Mesothelial cell of epicardium (in vitro differentiated cells): ENCODE results near the gene SLC26A6. TPM values are rescaled to one million over a fixed set of nuclear protein-coding genes. Genes with fewer than 3 reads are reported as not detected.

ENCODE experiments used
- DNase-seq, 2 experiments: peaks; one replicate each; pipeline ENCODE4 v3.0.0; 2021; ENCODE audit warnings: low spot score in 2 of 2; ENCODE audit not compliant: unreplicated experiment in 2 of 2
- H3K27ac Mint-ChIP-seq: 2 replicates; pipeline ENCODE4 v1.8.0; 2021; ENCODE audit warnings: mixed read lengths
- H3K27me3 Mint-ChIP-seq: 2 replicates; pipeline ENCODE4 v1.8.0; 2021; ENCODE audit warnings: low read depth, mixed read lengths
- H3K36me3 Mint-ChIP-seq: 2 replicates; pipeline ENCODE4 v1.8.0; 2021; ENCODE audit warnings: mixed read lengths
- H3K4me1 Mint-ChIP-seq: 2 replicates; pipeline ENCODE4 v1.8.0; 2021; ENCODE audit warnings: mixed read lengths
- H3K4me3 Mint-ChIP-seq: 2 replicates; pipeline ENCODE4 v1.8.0; 2021; ENCODE audit warnings: mild to moderate bottlenecking, moderate library complexity, mixed read lengths
- H3K9me3 Mint-ChIP-seq: 2 replicates; pipeline ENCODE4 v1.8.0; 2021; ENCODE audit warnings: mixed read lengths
- total RNA-seq: library from RNA; stranded (reverse); gene quantifications from 3 replicates; pipeline ENCODE4 v1.2.1, GENCODE V29; 2021
- TF ChIP-seq, protein P1 (sequence below): fragments of 200-600 bp; sonication (generic); IDR thresholded peaks from one replicate; pipeline ENCODE4 v1.5.0; 2021; ENCODE audit warnings: antibody characterized with exemption; ENCODE audit not compliant: unreplicated experiment

SLC26A6 gene
- total RNA-seq, 1 donor from 2014 or later = 18.0 TPM

DNA sequence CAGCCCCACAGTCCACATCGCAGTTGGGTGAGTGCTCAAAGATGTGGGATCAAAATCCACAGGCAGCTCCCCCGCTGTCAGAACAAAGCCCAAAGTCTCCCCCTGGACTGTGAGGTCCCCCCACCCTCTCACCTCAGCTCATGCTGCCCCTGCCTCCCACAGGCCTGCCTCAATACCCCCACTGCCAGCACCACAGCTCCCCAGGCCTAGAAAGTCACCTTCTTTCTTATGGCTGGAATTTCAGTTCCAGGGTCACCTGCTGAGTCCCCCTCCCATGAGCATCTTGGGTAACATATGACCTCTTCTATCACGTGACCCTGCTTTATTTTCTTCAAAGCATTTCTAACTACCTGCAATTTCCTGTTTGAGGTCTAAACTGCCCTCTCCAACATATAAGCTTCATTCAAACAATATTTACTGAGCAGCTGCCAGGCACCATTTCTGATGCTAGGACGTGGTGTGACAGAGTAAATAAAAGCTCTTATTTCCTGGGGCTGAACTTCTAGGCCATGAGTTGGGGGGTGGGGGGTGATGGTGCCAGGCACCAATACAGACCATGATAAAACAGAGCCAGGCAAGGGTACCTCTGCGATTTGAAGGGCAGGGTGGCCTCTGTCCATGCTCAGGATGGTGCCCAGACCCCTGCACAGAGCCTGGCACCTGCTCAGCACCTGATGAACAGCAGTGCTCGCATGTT, 11.3 kb downstream of the SLC26A6 start:
- no peak overlapping the region for H3K4me3 Mint-ChIP-seq
- DNase-seq = no peak
- H3K9me3 Mint-ChIP-seq = no peaks in the 10 kb centered on the region
- H3K27me3 Mint-ChIP-seq = no peaks in the 10 kb centered on the region
- TF ChIP-seq, protein P1, sequence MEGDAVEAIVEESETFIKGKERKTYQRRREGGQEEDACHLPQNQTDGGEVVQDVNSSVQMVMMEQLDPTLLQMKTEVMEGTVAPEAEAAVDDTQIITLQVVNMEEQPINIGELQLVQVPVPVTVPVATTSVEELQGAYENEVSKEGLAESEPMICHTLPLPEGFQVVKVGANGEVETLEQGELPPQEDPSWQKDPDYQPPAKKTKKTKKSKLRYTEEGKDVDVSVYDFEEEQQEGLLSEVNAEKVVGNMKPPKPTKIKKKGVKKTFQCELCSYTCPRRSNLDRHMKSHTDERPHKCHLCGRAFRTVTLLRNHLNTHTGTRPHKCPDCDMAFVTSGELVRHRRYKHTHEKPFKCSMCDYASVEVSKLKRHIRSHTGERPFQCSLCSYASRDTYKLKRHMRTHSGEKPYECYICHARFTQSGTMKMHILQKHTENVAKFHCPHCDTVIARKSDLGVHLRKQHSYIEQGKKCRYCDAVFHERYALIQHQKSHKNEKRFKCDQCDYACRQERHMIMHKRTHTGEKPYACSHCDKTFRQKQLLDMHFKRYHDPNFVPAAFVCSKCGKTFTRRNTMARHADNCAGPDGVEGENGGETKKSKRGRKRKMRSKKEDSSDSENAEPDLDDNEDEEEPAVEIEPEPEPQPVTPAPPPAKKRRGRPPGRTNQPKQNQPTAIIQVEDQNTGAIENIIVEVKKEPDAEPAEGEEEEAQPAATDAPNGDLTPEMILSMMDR = no peak
- H3K36me3 Mint-ChIP-seq = peaks cover 13% of the 10 kb centered on the region
- no peaks in the 10 kb centered on the region for H3K4me1 Mint-ChIP-seq
- H3K27ac Mint-ChIP-seq = no peak overlapping the region

DNA sequence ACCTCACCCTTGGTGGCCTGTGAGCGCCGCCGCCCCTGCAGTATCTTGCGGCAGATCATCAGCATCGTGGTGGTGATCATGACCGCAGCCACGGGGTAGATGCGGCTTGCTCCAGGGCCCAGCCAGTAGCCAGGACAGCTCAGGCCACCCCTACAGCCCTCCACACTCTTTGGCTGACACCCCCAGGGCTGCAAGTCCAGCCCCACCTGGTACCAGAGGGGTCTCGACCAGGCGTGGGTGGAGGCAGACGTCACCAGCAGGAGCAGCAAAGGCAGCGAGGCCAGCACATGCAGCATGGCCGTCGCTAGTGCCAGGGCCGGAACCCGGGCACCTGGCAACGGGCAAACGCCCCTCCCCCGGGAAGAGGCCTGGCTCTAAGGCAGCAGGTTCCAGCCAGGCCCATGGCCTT, 13.8 kb downstream of the SLC26A6 start, which contains the start of gene TMEM89:
TMEM89 (minus strand) TSS at position 309 of the 409 bp plus-strand sequence; CDS start at position 296, 13 bp downstream.
- no peak for DNase-seq
- H3K36me3 Mint-ChIP-seq = peaks cover 12% of the 10 kb centered on the region
- H3K27me3 Mint-ChIP-seq = no peaks in the 10 kb centered on the region
- no peak within 1 kb of the TSS for H3K27ac Mint-ChIP-seq
- TF ChIP-seq, protein P1 = no peak
- H3K4me1 Mint-ChIP-seq = no peaks in the 10 kb centered on the region
- H3K4me3 Mint-ChIP-seq = no peak within 1 kb of the TSS
- peaks cover 7% of the 10 kb centered on the region for H3K9me3 Mint-ChIP-seq

DNA sequence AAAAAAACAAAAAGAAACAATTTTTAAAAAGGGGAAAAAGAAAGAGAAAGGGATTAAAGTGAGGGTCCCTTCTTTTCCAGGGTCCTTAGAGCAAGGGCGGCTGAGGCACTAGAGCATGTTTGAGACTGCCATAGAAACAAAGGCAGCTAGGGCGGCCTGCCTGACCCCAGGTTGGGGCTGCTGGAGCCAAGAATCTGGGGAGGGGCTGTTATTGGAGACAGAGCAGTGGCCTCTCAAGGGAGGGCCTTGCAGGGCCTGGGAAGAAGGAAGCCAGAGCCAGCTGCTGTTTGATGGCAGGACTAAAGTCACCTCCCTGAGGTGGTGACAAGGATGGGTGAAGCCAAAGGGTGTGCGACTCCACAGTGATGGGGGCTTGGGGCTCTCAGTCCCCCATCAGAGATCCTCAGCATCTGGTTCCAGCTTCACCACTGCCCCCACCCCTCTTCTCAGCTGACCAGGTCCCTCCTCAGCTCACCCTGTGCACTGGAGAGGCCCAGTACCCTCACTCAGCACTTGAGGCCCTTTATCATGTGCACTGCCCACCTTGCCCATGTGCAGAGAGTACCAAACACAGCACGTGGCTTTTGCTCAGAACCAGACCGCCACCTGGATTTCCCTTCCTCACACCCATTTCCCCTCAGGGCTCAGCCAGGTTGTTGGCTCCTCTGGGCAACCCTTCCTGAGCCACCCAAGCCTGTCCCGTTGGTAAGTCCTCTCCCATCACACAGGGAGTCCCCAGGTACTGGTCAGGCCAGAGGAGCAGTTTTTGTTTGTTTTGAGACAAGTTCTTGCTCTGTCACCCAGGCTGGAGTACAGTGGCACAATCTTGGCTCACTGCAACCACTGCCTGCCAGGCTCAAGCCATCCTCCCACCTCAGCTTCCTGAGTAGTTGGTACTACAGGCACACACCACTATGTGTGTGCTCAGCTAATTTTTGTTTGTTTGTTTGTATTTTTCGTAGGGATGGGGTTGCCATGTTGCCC, 15.4 kb downstream of the SLC26A6 start:
- no peak for DNase-seq
- Mint-ChIP-seq H3K4me3 (no peak overlapping the region), H3K4me1 (no peaks in the 10 kb centered on the region), H3K27me3 (no peaks in the 10 kb centered on the region), H3K9me3 (peaks cover 7% of the 10 kb centered on the region), H3K27ac (no peak overlapping the region), H3K36me3 (peaks cover 10% of the 10 kb centered on the region)
- TF ChIP-seq, protein P1 = no peak

DNA sequence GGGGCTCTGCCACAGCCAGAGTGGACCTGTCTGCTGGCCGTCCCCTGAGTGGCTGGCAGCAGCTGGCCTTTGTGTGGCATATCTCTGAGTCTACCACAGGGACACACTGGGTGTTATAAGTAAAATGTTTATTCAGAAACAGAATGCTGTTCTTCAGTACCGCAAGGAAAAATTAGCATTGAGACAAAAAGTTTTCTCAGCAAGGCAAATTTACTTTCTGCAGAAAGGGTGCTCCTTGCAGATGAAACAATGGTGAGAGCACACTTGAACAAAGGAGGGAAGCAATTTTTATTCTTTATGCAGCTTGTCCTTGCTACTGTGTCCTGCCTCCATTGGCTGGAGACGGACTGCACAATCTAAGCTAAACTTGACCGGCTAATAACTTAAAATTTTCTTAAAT, 17.7 kb downstream of the SLC26A6 start:
- H3K27me3 Mint-ChIP-seq = no peaks in the 10 kb centered on the region
- no peak overlapping the region for H3K4me3 Mint-ChIP-seq
- H3K4me1 Mint-ChIP-seq = no peaks in the 10 kb centered on the region
- DNase-seq = no peak
- TF ChIP-seq, protein P1 = no peak
- H3K27ac Mint-ChIP-seq = no peak overlapping the region
- H3K9me3 Mint-ChIP-seq = peaks cover 7% of the 10 kb centered on the region
- peaks cover 12% of the 10 kb centered on the region for H3K36me3 Mint-ChIP-seq

DNA sequence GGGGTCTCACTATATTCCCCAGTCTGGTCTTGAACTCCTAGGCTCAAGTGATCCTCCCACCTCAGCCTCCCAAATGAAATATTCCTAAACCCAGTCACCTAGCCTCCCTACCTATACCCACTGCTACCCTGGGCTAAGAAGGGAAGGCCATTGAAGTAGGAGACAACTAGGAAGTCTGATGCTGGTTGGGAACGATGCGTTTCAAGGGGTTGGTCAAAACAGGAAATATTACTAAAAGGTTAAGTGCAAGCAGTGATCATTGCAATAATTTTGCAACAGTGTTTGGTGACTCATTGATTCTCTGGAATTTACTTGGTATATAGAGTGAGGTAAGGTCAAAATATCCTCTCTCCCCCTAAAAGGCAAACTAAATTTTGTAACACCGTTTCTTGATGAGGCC, 21.2 kb downstream of the SLC26A6 start:
- Mint-ChIP-seq H3K27me3 (peaks cover 5% of the 10 kb centered on the region), H3K9me3 (peaks cover 7% of the 10 kb centered on the region), H3K4me1 (peaks cover 5% of the 10 kb centered on the region), H3K36me3 (peaks cover 11% of the 10 kb centered on the region), H3K4me3 (no peak overlapping the region), H3K27ac (no peak overlapping the region)
- DNase-seq = no peak
- TF ChIP-seq, protein P1 = no peak
